ENCODE results near the gene LIPK. TPM values are rescaled to one million over a fixed set of nuclear protein-coding genes. Genes with fewer than 3 reads are reported as not detected.
A peak's percentile ranks its signal among the peaks of the same experiment; 100 is the strongest.

The LIPK gene
- total RNA-seq, 6 experiments from 2014 or later, result not detected

DNA sequence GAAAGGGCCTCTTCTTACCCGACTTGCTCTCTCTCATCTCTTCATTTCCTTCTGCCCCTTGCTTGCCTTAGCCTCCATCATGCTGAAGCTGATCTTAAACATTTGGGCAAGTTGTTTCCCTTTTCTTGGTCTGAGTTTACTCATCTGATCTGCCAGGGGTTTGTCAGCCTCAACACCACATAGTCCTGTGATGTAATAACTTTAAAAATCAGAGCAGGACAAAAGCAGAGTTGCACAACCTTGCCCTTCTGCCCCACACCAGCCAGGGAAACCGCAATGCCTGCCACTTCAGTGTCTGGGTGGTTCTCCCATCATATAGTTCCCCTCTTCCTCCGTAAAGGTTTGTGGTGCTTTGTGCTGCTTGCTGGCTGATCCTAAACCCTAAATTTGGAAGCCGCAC, 86.6 kb downstream of the LIPK start:
- Mint-ChIP-seq H3K4me3 (no peak overlapping the region), H3K4me1 (ENCODE audit: low read depth) (peaks cover 29% of the 10 kb centered on the region), H3K9me3 (no peaks in the 10 kb centered on the region), H3K27me3 (ENCODE audit: insufficient read depth) (peaks cover 2% of the 10 kb centered on the region), H3K36me3 (ENCODE audit: low read depth) (no peaks in the 10 kb centered on the region), H3K27ac (no peak overlapping the region)
- peak; percentile 18 for DNase-seq
- TF ChIP-seq, protein P1, sequence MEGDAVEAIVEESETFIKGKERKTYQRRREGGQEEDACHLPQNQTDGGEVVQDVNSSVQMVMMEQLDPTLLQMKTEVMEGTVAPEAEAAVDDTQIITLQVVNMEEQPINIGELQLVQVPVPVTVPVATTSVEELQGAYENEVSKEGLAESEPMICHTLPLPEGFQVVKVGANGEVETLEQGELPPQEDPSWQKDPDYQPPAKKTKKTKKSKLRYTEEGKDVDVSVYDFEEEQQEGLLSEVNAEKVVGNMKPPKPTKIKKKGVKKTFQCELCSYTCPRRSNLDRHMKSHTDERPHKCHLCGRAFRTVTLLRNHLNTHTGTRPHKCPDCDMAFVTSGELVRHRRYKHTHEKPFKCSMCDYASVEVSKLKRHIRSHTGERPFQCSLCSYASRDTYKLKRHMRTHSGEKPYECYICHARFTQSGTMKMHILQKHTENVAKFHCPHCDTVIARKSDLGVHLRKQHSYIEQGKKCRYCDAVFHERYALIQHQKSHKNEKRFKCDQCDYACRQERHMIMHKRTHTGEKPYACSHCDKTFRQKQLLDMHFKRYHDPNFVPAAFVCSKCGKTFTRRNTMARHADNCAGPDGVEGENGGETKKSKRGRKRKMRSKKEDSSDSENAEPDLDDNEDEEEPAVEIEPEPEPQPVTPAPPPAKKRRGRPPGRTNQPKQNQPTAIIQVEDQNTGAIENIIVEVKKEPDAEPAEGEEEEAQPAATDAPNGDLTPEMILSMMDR (IDR thresholded peaks at IDR 0.05), result no peak

DNA sequence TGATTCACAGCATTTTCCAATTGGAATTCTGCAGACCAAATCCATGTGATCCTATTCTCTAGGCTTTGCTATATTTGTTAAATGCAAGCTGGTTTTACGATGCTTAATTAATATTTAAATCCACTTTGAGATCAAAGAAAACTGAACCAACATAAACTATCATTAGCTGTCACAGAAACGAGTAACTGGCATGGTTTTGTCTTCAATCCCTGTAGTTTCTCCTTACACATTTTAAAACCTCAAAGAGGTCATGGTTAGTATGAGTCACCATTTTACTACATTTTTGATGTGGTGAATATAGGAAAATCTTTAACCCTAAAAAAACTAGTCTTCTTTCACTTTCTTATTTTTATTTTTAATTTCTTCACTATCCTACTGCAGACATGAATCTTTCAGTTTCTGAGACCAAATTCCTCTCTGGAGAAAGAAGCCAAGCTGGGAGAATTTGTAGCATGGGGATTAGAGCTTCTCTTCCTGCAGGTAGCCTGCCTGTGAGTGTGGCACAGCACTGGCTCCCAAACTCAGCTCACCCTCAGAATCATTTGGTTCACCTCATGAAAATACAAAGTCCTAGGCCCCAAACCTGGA, 87.8 kb downstream of the LIPK start:
- TF ChIP-seq, protein P1 (IDR thresholded peaks at IDR 0.05), result no peak
- Mint-ChIP-seq H3K4me1 (ENCODE audit: low read depth) (peaks cover 29% of the 10 kb centered on the region), H3K36me3 (ENCODE audit: low read depth) (no peaks in the 10 kb centered on the region), H3K27me3 (ENCODE audit: insufficient read depth) (peaks cover 9% of the 10 kb centered on the region), H3K9me3 (no peaks in the 10 kb centered on the region), H3K4me3 (peak overlapping the region; percentile 34; the same call in 1 of the 2 replicates), H3K27ac (no peak overlapping the region)
- peak; percentile 33 for DNase-seq

DNA sequence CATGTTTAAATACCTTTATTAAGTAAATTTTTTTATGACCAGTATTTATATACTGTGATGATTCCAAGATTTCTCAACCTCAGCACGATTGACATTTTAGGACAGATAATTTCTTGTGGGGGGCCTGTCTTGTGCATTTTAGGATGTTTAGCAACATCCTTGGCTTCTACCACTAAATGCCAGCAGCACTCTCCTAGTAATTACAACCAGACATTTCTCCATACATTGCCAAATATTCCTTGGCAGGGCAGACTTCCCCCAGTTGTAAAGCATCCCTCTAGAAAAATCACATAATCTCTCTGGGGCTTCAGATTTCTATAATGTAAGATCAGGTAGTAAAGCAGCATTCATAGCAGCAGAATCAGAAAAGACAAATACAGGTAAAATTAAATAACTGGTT, 88.7 kb downstream of the LIPK start:
- H3K4me1 Mint-ChIP-seq (ENCODE audit: low read depth), result peaks cover 29% of the 10 kb centered on the region
- H3K9me3 Mint-ChIP-seq, result no peaks in the 10 kb centered on the region
- TF ChIP-seq, protein P1 (IDR thresholded peaks at IDR 0.05), result no peak
- H3K27ac Mint-ChIP-seq, result no peak overlapping the region
- no peak overlapping the region for H3K4me3 Mint-ChIP-seq
- H3K27me3 Mint-ChIP-seq (ENCODE audit: insufficient read depth), result peaks cover 12% of the 10 kb centered on the region
- DNase-seq, result no peak
- H3K36me3 Mint-ChIP-seq (ENCODE audit: low read depth), result no peaks in the 10 kb centered on the region

DNA sequence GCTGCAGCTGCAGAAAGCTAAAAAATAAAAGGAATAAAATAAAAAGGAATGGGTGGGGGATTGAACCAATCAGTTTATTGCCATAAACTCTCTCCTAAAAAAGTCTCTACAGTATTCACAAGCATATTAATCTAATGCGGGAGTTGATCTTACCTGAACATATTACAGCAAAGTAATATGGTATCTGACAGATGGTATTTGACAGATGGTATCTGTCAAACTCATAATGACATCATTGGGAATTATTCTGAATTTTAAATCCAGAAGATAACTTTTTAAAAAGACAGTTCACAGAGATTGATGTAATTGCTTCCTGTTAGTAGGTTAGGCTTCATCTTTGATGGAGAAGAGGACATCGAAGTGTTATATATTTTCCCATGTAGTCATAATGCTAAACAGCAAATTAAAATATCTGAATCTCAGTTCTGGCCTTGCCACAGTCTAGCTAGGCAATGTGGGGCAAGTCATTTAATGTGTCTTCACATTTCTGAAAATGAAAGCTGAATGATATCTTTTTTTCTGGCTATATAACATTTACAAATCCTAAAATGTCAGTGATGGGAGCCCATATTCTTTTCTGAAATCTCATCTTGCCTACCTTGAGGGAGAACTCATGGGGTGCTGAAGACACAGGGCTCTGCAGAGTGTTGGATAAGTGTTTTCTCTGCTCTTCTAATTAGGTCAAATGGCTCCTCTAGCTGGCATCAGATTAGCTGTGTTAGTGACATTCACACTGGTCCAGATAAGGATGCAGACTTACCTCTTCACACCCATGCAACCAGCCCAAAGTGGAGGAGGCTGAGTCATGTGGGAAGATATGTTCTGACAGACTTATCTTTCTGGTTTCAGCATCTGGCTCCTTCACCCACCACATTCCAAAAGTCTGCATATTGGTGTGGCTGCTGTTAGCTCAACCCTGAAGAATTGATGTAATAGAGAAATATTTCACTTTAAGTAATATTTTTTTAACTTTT, 94.4 kb downstream of the LIPK start:
- TF ChIP-seq, protein P1 (IDR thresholded peaks at IDR 0.05), result no peak
- Mint-ChIP-seq H3K27ac (no peak overlapping the region), H3K9me3 (no peaks in the 10 kb centered on the region), H3K4me1 (ENCODE audit: low read depth) (peaks cover 18% of the 10 kb centered on the region), H3K4me3 (no peak overlapping the region), H3K36me3 (ENCODE audit: low read depth) (no peaks in the 10 kb centered on the region), H3K27me3 (ENCODE audit: insufficient read depth) (peaks cover 16% of the 10 kb centered on the region)
- no peak for DNase-seq

Other genes with a start within 250 kb of the LIPK start
- 1 to 10 TPM; 1.8 to 3.1 (median 2.4) TPM for gene RNLS, start 122.9 kb upstream of the LIPK start, total RNA-seq (2021; fragmentation: NEBNext Ultra II Directional; extraction: Animal tissue kit (Norgen Biotek cat#: 25700))
- not detected for gene LIPJ, start 119.5 kb upstream of the LIPK start, total RNA-seq (2021; fragmentation: NEBNext Ultra II Directional; extraction: Animal tissue kit (Norgen Biotek cat#: 25700))
- gene LIPF, start 41.8 kb upstream of the LIPK start, total RNA-seq (2021; fragmentation: NEBNext Ultra II Directional; extraction: Animal tissue kit (Norgen Biotek cat#: 25700)), result not detected
- gene LIPN, start 53.8 kb downstream of the LIPK start, total RNA-seq (2021; fragmentation: NEBNext Ultra II Directional; extraction: Animal tissue kit (Norgen Biotek cat#: 25700)), result not detected
- gene LIPM, start 96.5 kb downstream of the LIPK start, total RNA-seq (2021; fragmentation: NEBNext Ultra II Directional; extraction: Animal tissue kit (Norgen Biotek cat#: 25700)), result not detected
- gene ANKRD22, start 145.6 kb downstream of the LIPK start, total RNA-seq (2021; fragmentation: NEBNext Ultra II Directional; extraction: Animal tissue kit (Norgen Biotek cat#: 25700)), result not detected
- gene STAMBPL1, start 174.0 kb downstream of the LIPK start, total RNA-seq (2021; fragmentation: NEBNext Ultra II Directional; extraction: Animal tissue kit (Norgen Biotek cat#: 25700)), result 10 to 100 TPM; 28.8 to 44.9 (median 40.6) TPM
- 100 to 1,000 TPM; 112 to 178 (median 164) TPM for gene ACTA2, start 246.5 kb downstream of the LIPK start, total RNA-seq (2021; fragmentation: NEBNext Ultra II Directional; extraction: Animal tissue kit (Norgen Biotek cat#: 25700))

Data from HFFc6 (cell line).